ENCODE measurements around the gene SLC25A4.

The SLC25A4 gene

GRCh38 chr4:185122681-185123345 lies 20.3 kb upstream of the SLC25A4 start:
- DNase-seq = peak in 1 of 3 donors; percentile 42

GRCh38 chr4:185124006-185124405 lies 19.1 kb upstream of the SLC25A4 start:
- DNase-seq = no peak

GRCh38 chr4:185127021-185127925 lies 15.8 kb upstream of the SLC25A4 start:
- DNase-seq = peak in 1 of 3 donors; percentile 32

- peak; percentile 74 to 89 (median 76) for DNase-seq
These were observed 14.6 kb upstream of the SLC25A4 start for GRCh38 chr4:185128272-185129119.

GRCh38 chr4:185134307-185134869 lies 8.7 kb upstream of the SLC25A4 start:
- peak; percentile 70 to 79 (median 75) for DNase-seq

- no peak for DNase-seq
These were observed 5.7 kb upstream of the SLC25A4 start for GRCh38 chr4:185137233-185137925.

- no peak for DNase-seq
These were observed 4.9 kb upstream of the SLC25A4 start for GRCh38 chr4:185138161-185138560.

GRCh38 chr4:185139736-185140135 lies 3.3 kb upstream of the SLC25A4 start:
- DNase-seq = no peak

GRCh38 chr4:185141777-185142176 lies 1.3 kb upstream of the SLC25A4 start:
- no peak for DNase-seq

- no peak for DNase-seq
These were observed 528 bp upstream of the SLC25A4 start for GRCh38 chr4:185142564-185142911.

GRCh38 chr4:185143601-185143969 lies 519 bp downstream of the SLC25A4 start:
- DNase-seq = peak in 1 of 3 donors; percentile 3

GRCh38 chr4:185144601-185145240 lies 1.7 kb downstream of the SLC25A4 start:
- DNase-seq = no peak

GRCh38 chr4:185145572-185145971 lies 2.5 kb downstream of the SLC25A4 start:
- DNase-seq = no peak

GRCh38 chr4:185149392-185149791 lies 6.3 kb downstream of the SLC25A4 start:
- no peak for DNase-seq

GRCh38 chr4:185151296-185151695 lies 8.2 kb downstream of the SLC25A4 start:
- no peak for DNase-seq

- peak; percentile 4 to 42 (median 25) for DNase-seq
These were observed 22.6 kb downstream of the SLC25A4 start for GRCh38 chr4:185165605-185166063.

- no peak for DNase-seq
These were observed 24.2 kb downstream of the SLC25A4 start for GRCh38 chr4:185167234-185167633.

- DNase-seq = no peak
These were observed 28.5 kb downstream of the SLC25A4 start for GRCh38 chr4:185171373-185172071.

GRCh38 chr4:185179488-185179887 lies 36.4 kb downstream of the SLC25A4 start:
- DNase-seq = no peak

GRCh38 chr4:185182239-185182638 lies 39.2 kb downstream of the SLC25A4 start:
- DNase-seq = no peak
